ENCODE results near the gene PTPRE. TPM values are rescaled to one million over a fixed set of nuclear protein-coding genes. Genes with fewer than 3 reads are reported as not detected.

PTPRE gene
- total and polyA plus RNA-seq, 4 donors = 1.5 to 12.5 (median 3.7) TPM

- TF ChIP-seq, protein P1, sequence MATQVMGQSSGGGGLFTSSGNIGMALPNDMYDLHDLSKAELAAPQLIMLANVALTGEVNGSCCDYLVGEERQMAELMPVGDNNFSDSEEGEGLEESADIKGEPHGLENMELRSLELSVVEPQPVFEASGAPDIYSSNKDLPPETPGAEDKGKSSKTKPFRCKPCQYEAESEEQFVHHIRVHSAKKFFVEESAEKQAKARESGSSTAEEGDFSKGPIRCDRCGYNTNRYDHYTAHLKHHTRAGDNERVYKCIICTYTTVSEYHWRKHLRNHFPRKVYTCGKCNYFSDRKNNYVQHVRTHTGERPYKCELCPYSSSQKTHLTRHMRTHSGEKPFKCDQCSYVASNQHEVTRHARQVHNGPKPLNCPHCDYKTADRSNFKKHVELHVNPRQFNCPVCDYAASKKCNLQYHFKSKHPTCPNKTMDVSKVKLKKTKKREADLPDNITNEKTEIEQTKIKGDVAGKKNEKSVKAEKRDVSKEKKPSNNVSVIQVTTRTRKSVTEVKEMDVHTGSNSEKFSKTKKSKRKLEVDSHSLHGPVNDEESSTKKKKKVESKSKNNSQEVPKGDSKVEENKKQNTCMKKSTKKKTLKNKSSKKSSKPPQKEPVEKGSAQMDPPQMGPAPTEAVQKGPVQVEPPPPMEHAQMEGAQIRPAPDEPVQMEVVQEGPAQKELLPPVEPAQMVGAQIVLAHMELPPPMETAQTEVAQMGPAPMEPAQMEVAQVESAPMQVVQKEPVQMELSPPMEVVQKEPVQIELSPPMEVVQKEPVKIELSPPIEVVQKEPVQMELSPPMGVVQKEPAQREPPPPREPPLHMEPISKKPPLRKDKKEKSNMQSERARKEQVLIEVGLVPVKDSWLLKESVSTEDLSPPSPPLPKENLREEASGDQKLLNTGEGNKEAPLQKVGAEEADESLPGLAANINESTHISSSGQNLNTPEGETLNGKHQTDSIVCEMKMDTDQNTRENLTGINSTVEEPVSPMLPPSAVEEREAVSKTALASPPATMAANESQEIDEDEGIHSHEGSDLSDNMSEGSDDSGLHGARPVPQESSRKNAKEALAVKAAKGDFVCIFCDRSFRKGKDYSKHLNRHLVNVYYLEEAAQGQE (IDR thresholded peaks at IDR 0.05) = no peak
- TF ChIP-seq HNF4A (conservative IDR thresholded peaks at IDR 0.05) (peak in 1 of 2 donors; percentile 45), GABPA (IDR thresholded peaks at IDR 0.05 in 1 of 2, conservative IDR thresholded peaks at IDR 0.05 in 1 of 2) (peak in 1 of 2 donors; percentile 60), TAF1 (conservative IDR thresholded peaks at IDR 0.05) (no peak), FOXA2 (IDR thresholded peaks at IDR 0.05) (no peak), FOXA1 (IDR thresholded peaks at IDR 0.05) (no peak), HNF4G (IDR thresholded peaks at IDR 0.05) (no peak), ZBTB33 (IDR thresholded peaks at IDR 0.05) (no peak)
- TF ChIP-seq, protein P2, sequence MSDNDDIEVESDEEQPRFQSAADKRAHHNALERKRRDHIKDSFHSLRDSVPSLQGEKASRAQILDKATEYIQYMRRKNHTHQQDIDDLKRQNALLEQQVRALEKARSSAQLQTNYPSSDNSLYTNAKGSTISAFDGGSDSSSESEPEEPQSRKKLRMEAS (IDR thresholded peaks at IDR 0.05) = no peak
Measured at GRCh38 chr10:127889605-127890195, 17.2 kb upstream of the PTPRE start (continued).

DNA sequence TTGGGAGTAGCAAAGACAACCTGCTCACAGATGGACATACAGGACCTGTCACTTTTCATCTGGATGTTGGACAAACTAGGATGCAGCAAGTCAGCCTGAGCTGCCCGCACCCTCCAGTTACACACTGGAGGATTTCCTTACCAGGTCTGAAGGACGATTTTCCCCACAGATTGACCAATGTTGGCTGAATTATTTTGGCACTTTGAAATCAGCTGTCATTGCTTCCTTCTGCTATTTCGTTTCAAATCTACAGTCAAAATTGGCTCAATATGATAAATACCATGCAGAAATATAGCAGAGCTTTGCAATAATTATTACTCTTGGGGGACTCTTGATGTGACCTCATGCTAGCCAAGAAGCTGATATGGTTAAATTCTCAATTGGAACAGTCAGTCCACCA is 16.7 kb upstream of the PTPRE start:
- Histone ChIP-seq H3K4me1 (ENCODE audit: control insufficient read depth in 4 of 4, insufficient read depth in 4 of 4, low read length in 3 of 4) (peaks cover 7 to 44% (median 25%) of the 10 kb centered on the region in 4 donors), H3K27ac (ENCODE audit: low read depth in 1 of 2, low read length in 2 of 2) (peak overlapping the region in 1 of 2 donors; percentile 67), H3K36me3 (ENCODE audit: control insufficient read depth in 4 of 4, insufficient read depth in 3 of 4, low read depth in 1 of 4, low read length in 3 of 4) (no peaks in the 10 kb centered on the region), H3K9me3 (ENCODE audit: control insufficient read depth in 4 of 4, low read length in 3 of 4) (no peaks in the 10 kb centered on the region), H3K27me3 (ENCODE audit: control insufficient read depth in 4 of 4, insufficient read depth in 4 of 4, low read length in 3 of 4) (no peaks in the 10 kb centered on the region), H3K9ac (ENCODE audit: low read depth in 1 of 2, low read length in 2 of 2) (no peak overlapping the region), H3K4me3 (ENCODE audit: low read depth in 1 of 3, low read length in 3 of 3) (peak overlapping the region in 2 of 3 donors; percentile 25 to 36)
- TF ChIP-seq YY1 (IDR thresholded peaks at IDR 0.05) (no peak), HNF4G (IDR thresholded peaks at IDR 0.05) (no peak), SP1 (IDR thresholded peaks at IDR 0.05) (no peak), ATF3 (IDR thresholded peaks at IDR 0.05) (no peak), FOXA1 (IDR thresholded peaks at IDR 0.05) (no peak), FOXA2 (IDR thresholded peaks at IDR 0.05) (no peak), TAF1 (conservative IDR thresholded peaks at IDR 0.05) (no peak), EGR1 (IDR thresholded peaks at IDR 0.05; ENCODE audit: low read depth in 2 of 2) (no peak), HNF4A (conservative IDR thresholded peaks at IDR 0.05) (no peak), RXRA (IDR thresholded peaks at IDR 0.05) (no peak), NR2F2 (IDR thresholded peaks at IDR 0.05) (no peak), CTCF (IDR thresholded peaks at IDR 0.05; ENCODE audit: low read depth, low read length, missing input control) (no peak), GABPA (IDR thresholded peaks at IDR 0.05 in 1 of 2, conservative IDR thresholded peaks at IDR 0.05 in 1 of 2) (no peak), RAD21 (IDR thresholded peaks at IDR 0.05) (no peak), ZBTB33 (IDR thresholded peaks at IDR 0.05) (no peak), JUND (IDR thresholded peaks at IDR 0.05) (no peak)
- TF ChIP-seq, protein P1 (IDR thresholded peaks at IDR 0.05) = no peak
- TF ChIP-seq, protein P2 (IDR thresholded peaks at IDR 0.05) = no peak
- 38% methylated on average over 3 of the region's 3 CpGs for WGBS
- no peak for DNase-seq (ENCODE audit: low spot score)

Measured in liver (tissue), 9 donors.